ENCODE results near the gene ATP2B2. TPM values are rescaled to one million over a fixed set of nuclear protein-coding genes. Genes with fewer than 3 reads are reported as not detected.

The ATP2B2 gene
- total and polyA plus RNA-seq, 2 donors (not counting 1 experiment from before 2014, with no cell fraction given): not detected

- no peak overlapping the region for H3K9ac ChIP-seq (ENCODE audit: low read length)
- no peaks in the 10 kb centered on the region for H3K27me3 ChIP-seq (replicated peaks in 1 of 4; ENCODE audit: control extremely low read depth in 1 of 4, control insufficient read depth in 3 of 4, insufficient read depth in 4 of 4, low read length in 3 of 4)
- no peaks in the 10 kb centered on the region for H4K20me1 ChIP-seq (ENCODE audit: control insufficient read depth, insufficient read depth, low read length, poor library complexity, severe bottlenecking)
- ChIA-PET POLR2A (no interaction called here), CTCF (no interaction called here)
- intact Hi-C loops (cut with micrococcal nuclease): no loop called here
- no peak overlapping the region for H3K4me2 ChIP-seq (replicated peaks; ENCODE audit: low read depth, low read length, poor library complexity, severe bottlenecking)
- H3K4me1 Mint-ChIP-seq: no peaks in the 10 kb centered on the region
- H3K27ac ChIP-seq (ENCODE audit: low read length in 2 of 2): no peak overlapping the region
- H3K9me3 ChIP-seq (ENCODE audit: control extremely low read depth in 1 of 3, control insufficient read depth in 2 of 3, insufficient read depth in 1 of 3, low read length in 2 of 3): peaks cover 0 to 5% (median 0%) of the 10 kb centered on the region in 3 donors
- ATAC-seq (ENCODE audit: low read depth) (no peak), DNase-seq (no peak)
- peaks cover 0 to 5% of the 10 kb centered on the region in 2 donors for H3K4me1 ChIP-seq (ENCODE audit: control insufficient read depth in 2 of 2, insufficient read depth in 2 of 2, low read length in 2 of 2)
- TF ChIP-seq, protein P1, sequence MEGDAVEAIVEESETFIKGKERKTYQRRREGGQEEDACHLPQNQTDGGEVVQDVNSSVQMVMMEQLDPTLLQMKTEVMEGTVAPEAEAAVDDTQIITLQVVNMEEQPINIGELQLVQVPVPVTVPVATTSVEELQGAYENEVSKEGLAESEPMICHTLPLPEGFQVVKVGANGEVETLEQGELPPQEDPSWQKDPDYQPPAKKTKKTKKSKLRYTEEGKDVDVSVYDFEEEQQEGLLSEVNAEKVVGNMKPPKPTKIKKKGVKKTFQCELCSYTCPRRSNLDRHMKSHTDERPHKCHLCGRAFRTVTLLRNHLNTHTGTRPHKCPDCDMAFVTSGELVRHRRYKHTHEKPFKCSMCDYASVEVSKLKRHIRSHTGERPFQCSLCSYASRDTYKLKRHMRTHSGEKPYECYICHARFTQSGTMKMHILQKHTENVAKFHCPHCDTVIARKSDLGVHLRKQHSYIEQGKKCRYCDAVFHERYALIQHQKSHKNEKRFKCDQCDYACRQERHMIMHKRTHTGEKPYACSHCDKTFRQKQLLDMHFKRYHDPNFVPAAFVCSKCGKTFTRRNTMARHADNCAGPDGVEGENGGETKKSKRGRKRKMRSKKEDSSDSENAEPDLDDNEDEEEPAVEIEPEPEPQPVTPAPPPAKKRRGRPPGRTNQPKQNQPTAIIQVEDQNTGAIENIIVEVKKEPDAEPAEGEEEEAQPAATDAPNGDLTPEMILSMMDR (IDR thresholded peaks at IDR 0.05): no peak
- no peak for TF ChIP-seq EZH2 (IDR thresholded peaks at IDR 0.05; ENCODE audit: borderline replicate concordance, insufficient read depth, low read depth, low read length, poor library complexity, severe bottlenecking)
- no peak overlapping the region for H3K4me3 ChIP-seq (ENCODE audit: control extremely low read depth in 1 of 5, extremely low read depth in 1 of 5, insufficient read depth in 1 of 5, low read depth in 2 of 5, low read length in 4 of 5)
- no peaks in the 10 kb centered on the region for H3K36me3 ChIP-seq (replicated peaks in 1 of 2; ENCODE audit: control extremely low read depth in 1 of 2, control insufficient read depth in 1 of 2, extremely low read depth in 1 of 2, insufficient read depth in 2 of 2, low read length in 1 of 2)
- H2AFZ ChIP-seq (ENCODE audit: insufficient read depth, low read depth, low read length, poor library complexity, severe bottlenecking): no peak overlapping the region
- no CpG with 5 or more reads among the region's 1 CpG for WGBS (ENCODE audit: insufficient coverage)
- H3K27me3 Mint-ChIP-seq: no peaks in the 10 kb centered on the region
- H3K79me2 ChIP-seq (ENCODE audit: control insufficient read depth, insufficient read depth, low read length): no peaks in the 10 kb centered on the region
- no peak overlapping the region for H3K27ac Mint-ChIP-seq
- H3K4me3 Mint-ChIP-seq: no peak overlapping the region
- no peaks in the 10 kb centered on the region for H3K9me3 Mint-ChIP-seq (ENCODE audit: insufficient read depth)
Measured at GRCh38 chr3:10430805-10431204, 74.6 kb downstream of the ATP2B2 start.

GRCh38 chr3:10428406-10429091 is 76.8 kb downstream of the ATP2B2 start:
- H3K27me3 ChIP-seq (replicated peaks in 1 of 4; ENCODE audit: control extremely low read depth in 1 of 4, control insufficient read depth in 3 of 4, insufficient read depth in 4 of 4, low read length in 3 of 4): no peaks in the 10 kb centered on the region
- no peak overlapping the region for H2AFZ ChIP-seq (ENCODE audit: insufficient read depth, low read depth, low read length, poor library complexity, severe bottlenecking)
- Mint-ChIP-seq H3K27ac (no peak overlapping the region), H3K4me3 (no peak overlapping the region), H3K27me3 (no peaks in the 10 kb centered on the region), H3K4me1 (no peaks in the 10 kb centered on the region), H3K9me3 (ENCODE audit: insufficient read depth) (no peaks in the 10 kb centered on the region)
- H4K20me1 ChIP-seq (ENCODE audit: control insufficient read depth, insufficient read depth, low read length, poor library complexity, severe bottlenecking): no peaks in the 10 kb centered on the region
- 87% methylated on average over 6 of the region's 12 CpGs for WGBS (ENCODE audit: insufficient coverage)
- CTCF ChIA-PET: no interaction called here
- intact Hi-C loops (cut with micrococcal nuclease): no loop called here
- POLR2A ChIA-PET: no interaction called here
- no peaks in the 10 kb centered on the region for H3K9me3 ChIP-seq (ENCODE audit: control extremely low read depth in 1 of 3, control insufficient read depth in 2 of 3, insufficient read depth in 1 of 3, low read length in 2 of 3)
- H3K36me3 ChIP-seq (replicated peaks in 1 of 2; ENCODE audit: control extremely low read depth in 1 of 2, control insufficient read depth in 1 of 2, extremely low read depth in 1 of 2, insufficient read depth in 2 of 2, low read length in 1 of 2): no peaks in the 10 kb centered on the region
- no peak overlapping the region for H3K4me2 ChIP-seq (replicated peaks; ENCODE audit: low read depth, low read length, poor library complexity, severe bottlenecking)
- ATAC-seq (ENCODE audit: low read depth) (no peak), DNase-seq (no peak)
- H3K4me3 ChIP-seq (ENCODE audit: control extremely low read depth in 1 of 5, extremely low read depth in 1 of 5, insufficient read depth in 1 of 5, low read depth in 2 of 5, low read length in 4 of 5): no peak overlapping the region
- H3K79me2 ChIP-seq (ENCODE audit: control insufficient read depth, insufficient read depth, low read length): no peaks in the 10 kb centered on the region
- TF ChIP-seq, protein P1 (IDR thresholded peaks at IDR 0.05): no peak
- TF ChIP-seq EZH2 (IDR thresholded peaks at IDR 0.05; ENCODE audit: borderline replicate concordance, insufficient read depth, low read depth, low read length, poor library complexity, severe bottlenecking): no peak
- no peaks in the 10 kb centered on the region for H3K4me1 ChIP-seq (ENCODE audit: control insufficient read depth in 2 of 2, insufficient read depth in 2 of 2, low read length in 2 of 2)
- no peak overlapping the region for H3K9ac ChIP-seq (ENCODE audit: low read length)
- no peak overlapping the region for H3K27ac ChIP-seq (ENCODE audit: low read length in 2 of 2)

All from B cell (primary cell).